ENCODE data around the gene SBK2.

Gene SBK2

DNA sequence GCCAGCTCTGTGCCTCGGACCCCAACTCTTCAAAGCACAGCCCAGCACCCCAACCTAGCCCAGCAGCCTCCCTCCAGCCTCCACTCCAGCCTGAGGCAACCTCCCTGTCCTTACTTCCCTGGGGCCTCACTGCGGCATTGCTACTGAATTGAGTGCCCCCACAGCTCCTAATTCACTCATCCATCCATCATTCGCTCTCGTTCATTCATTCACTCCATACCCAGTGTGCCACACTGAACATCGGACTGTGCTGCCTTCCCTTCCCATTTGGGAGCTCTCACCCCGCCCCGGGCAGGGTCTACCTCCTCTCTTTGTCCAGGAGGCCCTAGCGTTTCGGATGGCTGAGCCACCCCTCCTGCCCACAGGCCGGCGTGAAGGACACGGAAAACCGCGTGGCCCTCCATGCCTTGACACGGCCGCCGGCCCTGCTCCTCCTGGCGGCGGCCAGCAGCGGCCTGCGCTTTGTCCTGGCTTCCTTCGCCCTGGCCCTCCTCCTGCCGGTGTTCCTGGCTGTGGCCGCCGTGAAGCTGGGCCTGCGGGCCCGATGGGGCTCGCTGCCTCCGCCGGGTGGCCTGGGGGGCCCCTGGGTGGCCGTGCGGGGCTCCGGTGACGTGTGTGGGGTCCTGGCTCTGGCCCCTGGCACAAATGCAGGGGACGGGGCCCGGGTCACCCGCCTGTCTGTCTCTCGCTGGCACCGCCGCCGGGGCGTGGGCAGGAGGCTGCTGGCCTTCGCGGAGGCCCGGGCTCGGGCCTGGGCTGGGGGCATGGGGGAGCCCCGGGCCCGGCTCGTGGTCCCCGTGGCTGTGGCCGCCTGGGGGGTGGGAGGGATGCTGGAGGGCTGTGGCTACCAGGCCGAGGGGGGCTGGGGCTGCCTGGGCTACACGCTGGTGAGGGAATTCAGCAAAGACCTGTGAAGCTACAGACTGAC is 50.6 kb downstream of the SBK2 start:
- Histone ChIP-seq H3K4me1 (ENCODE audit: control insufficient read depth, low read depth, low read length) (peaks cover 33% of the 10 kb centered on the region), H3K4me3 (ENCODE audit: low read length) (peak overlapping the region; percentile 77), H3K9me3 (ENCODE audit: control insufficient read depth, low read depth, low read length) (no peaks in the 10 kb centered on the region), H3K36me3 (ENCODE audit: control insufficient read depth, low read depth, low read length) (no peaks in the 10 kb centered on the region), H3K9ac (ENCODE audit: low read length) (no peak overlapping the region), H3K27me3 (ENCODE audit: control insufficient read depth, insufficient read depth, low read length) (no peaks in the 10 kb centered on the region), H3K27ac (ENCODE audit: low read length) (no peak overlapping the region)

DNA sequence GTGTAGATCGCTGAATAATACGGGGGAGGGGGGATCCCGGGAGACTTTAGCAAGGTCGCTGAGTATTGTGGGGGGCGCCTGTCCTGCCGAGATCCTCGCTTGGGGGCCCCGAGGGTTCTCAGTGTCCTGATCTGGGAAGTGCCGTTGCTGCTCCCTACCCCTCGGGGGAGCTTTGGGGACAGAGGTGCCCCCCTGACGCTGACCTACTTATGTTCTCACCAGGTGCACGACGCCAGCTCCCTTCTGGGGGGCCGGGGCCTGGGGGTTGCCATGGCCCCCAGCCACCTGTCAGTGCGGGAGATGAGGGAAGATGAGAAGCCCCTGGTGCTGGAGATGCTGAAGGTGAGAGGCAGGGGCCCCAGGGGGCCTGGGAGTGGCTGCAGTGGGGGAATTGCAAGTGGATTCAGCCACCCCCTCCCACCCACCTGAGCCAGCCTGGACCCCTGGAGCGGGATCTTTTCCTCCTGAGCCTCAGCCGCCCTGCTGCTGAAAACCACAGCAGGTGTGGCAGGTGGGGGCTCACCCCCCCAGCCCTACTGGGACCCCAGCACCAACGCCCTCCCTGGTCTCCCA is 51.4 kb downstream of the SBK2 start:
- Histone ChIP-seq H3K9ac (ENCODE audit: low read length) (peak overlapping the region; percentile 77), H3K4me1 (ENCODE audit: control insufficient read depth, low read depth, low read length) (peaks cover 33% of the 10 kb centered on the region), H3K4me3 (ENCODE audit: low read length) (peak overlapping the region; percentile 77), H3K36me3 (ENCODE audit: control insufficient read depth, low read depth, low read length) (no peaks in the 10 kb centered on the region), H3K9me3 (ENCODE audit: control insufficient read depth, low read depth, low read length) (no peaks in the 10 kb centered on the region), H3K27me3 (ENCODE audit: control insufficient read depth, insufficient read depth, low read length) (no peaks in the 10 kb centered on the region), H3K27ac (ENCODE audit: low read length) (peak overlapping the region; percentile 30)

DNA sequence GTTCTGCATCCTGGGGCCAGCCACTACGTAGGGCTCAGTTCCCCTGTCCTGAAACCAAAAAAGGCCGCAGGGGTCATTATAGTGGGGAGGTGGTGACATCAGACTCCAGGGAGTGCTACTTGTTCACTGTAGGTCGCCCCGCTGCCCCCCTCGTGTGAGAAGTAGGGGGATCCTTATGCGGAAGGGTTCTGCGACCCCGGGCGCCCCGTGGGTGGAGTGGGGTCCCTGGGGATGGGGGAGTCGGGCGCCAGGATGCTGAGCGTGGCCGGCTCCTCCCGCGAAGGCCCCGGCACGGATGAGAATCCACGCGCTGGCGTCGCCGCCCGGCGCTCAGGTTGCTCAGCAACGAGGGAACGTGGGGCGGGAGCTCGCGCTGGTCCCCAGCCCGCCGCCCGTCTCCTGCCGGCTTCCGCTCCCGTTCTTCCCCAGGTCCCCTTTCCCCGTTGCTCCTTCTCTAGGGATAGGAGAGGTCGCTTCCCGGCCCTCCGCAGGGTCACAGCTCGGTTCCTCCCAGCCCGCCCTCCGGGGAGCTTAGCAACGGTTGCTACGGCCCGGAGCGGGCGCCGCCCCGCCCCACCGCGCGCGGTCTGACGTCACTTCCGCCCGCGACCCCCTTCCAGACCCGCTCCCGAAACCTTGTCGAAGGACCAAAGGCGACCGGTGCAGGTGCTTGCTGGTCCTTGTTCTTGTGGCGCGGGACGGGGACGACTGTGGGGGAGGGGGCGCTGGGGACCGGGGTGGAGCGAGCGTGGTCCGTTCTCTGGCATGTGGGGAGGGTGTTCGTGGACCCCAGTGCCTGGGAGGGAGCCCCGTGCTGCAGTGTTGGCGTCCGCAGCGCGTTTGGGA is 52.1 kb downstream of the SBK2 start, which contains the start of gene NAT14:
Gene NAT14, plus strand, starts transcription at position 596 of the 846 bp plus-strand sequence. CDS start 521 bp downstream, outside the sequence.
- Histone ChIP-seq H3K9me3 (ENCODE audit: control insufficient read depth, low read depth, low read length) (no peaks in the 10 kb centered on the region), H3K9ac (ENCODE audit: low read length) (peak within 1 kb of the TSS; percentile 77), H3K27me3 (ENCODE audit: control insufficient read depth, insufficient read depth, low read length) (no peaks in the 10 kb centered on the region), H3K4me3 (ENCODE audit: low read length) (peak within 1 kb of the TSS; percentile 77), H3K4me1 (ENCODE audit: control insufficient read depth, low read depth, low read length) (peaks cover 33% of the 10 kb centered on the region), H3K36me3 (ENCODE audit: control insufficient read depth, low read depth, low read length) (no peaks in the 10 kb centered on the region), H3K27ac (ENCODE audit: low read length) (peak within 1 kb of the TSS; percentile 30)

DNA sequence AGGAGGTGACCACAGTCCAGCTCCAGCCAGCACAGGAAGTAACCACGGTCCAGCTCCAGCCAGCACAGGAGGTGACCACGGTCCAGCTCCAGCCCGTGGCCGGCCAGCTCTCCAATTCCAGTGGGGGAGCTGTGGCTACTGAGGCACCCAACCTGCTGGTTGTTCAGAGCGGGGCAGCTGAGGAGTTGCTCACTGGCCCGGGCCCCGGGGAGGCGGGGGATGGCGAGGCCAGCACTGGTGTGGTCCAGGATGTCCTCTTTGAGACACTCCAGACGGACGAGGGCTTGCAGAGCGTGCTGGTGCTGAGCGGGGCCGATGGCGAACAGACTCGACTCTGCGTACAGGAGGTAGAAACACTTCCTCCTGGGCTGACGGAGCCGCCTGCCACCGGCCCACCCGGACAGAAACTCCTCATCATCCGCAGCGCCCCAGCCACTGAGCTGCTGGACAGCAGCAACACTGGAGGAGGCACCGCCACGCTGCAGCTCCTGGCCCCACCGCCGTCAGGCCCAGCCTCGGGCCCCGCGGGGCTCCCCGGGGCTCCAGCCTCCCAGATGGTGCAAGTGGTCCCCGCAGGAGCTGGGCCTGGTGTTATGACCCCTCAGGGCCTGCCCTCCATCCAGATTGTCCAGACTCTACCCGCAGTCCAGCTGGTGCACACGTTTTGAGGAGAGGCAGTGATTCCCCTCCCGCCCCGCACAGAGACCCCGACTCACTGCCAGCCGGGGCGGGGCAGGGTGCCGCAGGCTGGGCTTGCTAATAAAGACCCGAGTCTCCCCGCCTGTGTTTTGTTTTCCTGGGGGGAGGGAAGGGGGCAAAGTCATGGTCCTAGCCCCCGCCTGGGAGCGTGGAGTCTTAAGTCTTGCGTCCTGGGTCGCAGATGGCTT is 53.0 kb downstream of the SBK2 start:
- Histone ChIP-seq H3K4me3 (ENCODE audit: low read length) (peak overlapping the region; percentile 77), H3K9me3 (ENCODE audit: control insufficient read depth, low read depth, low read length) (no peaks in the 10 kb centered on the region), H3K9ac (ENCODE audit: low read length) (no peak overlapping the region), H3K27me3 (ENCODE audit: control insufficient read depth, insufficient read depth, low read length) (no peaks in the 10 kb centered on the region), H3K36me3 (ENCODE audit: control insufficient read depth, low read depth, low read length) (no peaks in the 10 kb centered on the region), H3K27ac (ENCODE audit: low read length) (no peak overlapping the region), H3K4me1 (ENCODE audit: control insufficient read depth, low read depth, low read length) (peaks cover 26% of the 10 kb centered on the region)

DNA sequence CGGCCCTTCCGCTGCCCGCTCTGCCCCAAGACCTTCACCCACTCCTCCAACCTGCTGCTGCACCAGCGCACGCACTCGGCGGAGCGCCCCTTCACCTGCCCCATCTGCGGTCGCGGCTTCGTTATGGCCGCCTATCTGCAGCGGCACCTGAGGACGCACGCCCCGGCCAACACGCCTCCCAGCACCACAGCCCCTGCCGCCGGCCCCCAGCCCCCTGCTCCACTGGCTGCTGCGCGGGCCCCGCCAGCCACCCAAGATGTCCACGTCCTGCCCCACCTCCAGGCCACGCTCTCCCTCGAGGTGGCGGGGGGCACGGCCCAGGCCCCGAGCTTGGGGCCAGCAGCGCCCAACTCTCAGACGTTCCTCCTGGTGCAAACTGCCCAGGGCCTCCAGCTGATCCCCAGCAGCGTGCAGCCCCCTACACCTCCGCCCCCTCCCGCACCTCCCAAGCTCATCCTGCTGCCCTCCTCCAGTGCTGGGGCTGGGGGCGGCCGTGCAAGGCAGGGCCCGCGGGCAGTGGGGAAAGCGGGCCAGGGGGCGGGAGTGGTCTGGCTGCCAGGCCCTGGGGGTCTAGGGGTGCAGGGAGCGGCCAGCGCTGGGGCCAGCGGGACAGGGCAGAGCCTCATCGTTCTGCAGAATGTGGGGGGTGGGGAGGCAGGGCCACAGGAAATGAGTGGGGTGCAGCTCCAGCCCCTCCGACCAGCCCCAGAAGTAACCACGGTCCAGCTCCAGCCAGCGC is 53.8 kb downstream of the SBK2 start:
- Histone ChIP-seq H3K4me3 (ENCODE audit: low read length) (no peak overlapping the region), H3K36me3 (ENCODE audit: control insufficient read depth, low read depth, low read length) (no peaks in the 10 kb centered on the region), H3K9me3 (ENCODE audit: control insufficient read depth, low read depth, low read length) (no peaks in the 10 kb centered on the region), H3K4me1 (ENCODE audit: control insufficient read depth, low read depth, low read length) (peaks cover 21% of the 10 kb centered on the region), H3K27me3 (ENCODE audit: control insufficient read depth, insufficient read depth, low read length) (no peaks in the 10 kb centered on the region), H3K27ac (ENCODE audit: low read length) (no peak overlapping the region), H3K9ac (ENCODE audit: low read length) (no peak overlapping the region)

DNA sequence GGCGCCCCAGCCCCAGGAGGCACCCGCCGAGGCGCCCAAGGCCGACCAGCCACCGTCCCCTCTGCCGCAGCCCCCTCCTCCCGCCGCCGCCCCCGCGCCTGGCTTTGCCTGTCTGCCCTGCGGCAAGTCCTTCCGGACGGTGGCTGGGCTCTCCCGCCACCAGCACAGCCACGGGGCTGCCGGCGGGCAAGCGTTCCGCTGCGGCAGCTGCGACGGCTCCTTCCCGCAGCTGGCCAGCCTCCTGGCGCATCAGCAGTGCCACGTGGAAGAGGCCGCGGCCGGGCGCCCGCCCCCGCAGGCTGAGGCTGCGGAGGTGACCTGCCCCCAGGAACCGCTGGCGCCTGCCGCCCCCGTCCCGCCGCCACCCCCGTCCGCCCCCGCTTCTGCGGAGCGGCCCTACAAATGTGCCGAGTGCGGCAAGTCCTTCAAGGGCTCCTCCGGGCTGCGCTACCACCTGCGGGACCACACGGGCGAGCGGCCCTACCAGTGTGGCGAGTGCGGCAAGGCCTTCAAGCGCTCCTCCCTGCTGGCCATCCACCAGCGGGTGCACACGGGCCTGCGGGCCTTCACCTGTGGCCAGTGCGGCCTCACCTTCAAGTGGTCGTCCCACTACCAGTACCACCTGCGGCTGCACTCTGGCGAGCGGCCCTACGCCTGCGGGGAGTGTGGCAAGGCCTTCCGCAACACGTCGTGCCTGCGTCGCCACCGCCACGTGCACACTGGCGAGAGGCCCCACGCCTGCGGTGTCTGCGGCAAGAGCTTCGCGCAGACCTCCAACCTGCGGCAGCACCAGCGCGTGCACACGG is 54.6 kb downstream of the SBK2 start:
- Histone ChIP-seq H3K4me3 (ENCODE audit: low read length) (no peak overlapping the region), H3K9ac (ENCODE audit: low read length) (no peak overlapping the region), H3K36me3 (ENCODE audit: control insufficient read depth, low read depth, low read length) (no peaks in the 10 kb centered on the region), H3K9me3 (ENCODE audit: control insufficient read depth, low read depth, low read length) (no peaks in the 10 kb centered on the region), H3K27ac (ENCODE audit: low read length) (no peak overlapping the region), H3K4me1 (ENCODE audit: control insufficient read depth, low read depth, low read length) (peaks cover 14% of the 10 kb centered on the region), H3K27me3 (ENCODE audit: control insufficient read depth, insufficient read depth, low read length) (no peaks in the 10 kb centered on the region)

DNA sequence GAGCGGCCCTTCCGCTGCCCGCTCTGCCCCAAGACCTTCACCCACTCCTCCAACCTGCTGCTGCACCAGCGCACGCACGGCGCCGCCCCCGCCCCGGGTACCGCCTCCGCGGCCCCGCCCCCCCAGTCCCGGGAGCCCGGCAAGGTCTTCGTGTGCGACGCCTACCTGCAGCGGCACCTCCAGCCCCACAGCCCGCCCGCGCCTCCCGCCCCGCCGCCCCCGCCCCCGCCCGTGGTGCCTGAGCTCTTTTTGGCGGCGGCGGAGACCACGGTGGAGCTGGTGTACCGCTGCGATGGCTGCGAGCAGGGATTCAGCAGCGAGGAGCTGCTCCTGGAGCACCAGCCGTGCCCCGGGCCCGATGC is 55.2 kb downstream of the SBK2 start:
- Histone ChIP-seq H3K27ac (ENCODE audit: low read length) (no peak overlapping the region), H3K9me3 (ENCODE audit: control insufficient read depth, low read depth, low read length) (no peaks in the 10 kb centered on the region), H3K9ac (ENCODE audit: low read length) (no peak overlapping the region), H3K27me3 (ENCODE audit: control insufficient read depth, insufficient read depth, low read length) (no peaks in the 10 kb centered on the region), H3K4me1 (ENCODE audit: control insufficient read depth, low read depth, low read length) (peaks cover 8% of the 10 kb centered on the region), H3K36me3 (ENCODE audit: control insufficient read depth, low read depth, low read length) (no peaks in the 10 kb centered on the region), H3K4me3 (ENCODE audit: low read length) (no peak overlapping the region)

DNA sequence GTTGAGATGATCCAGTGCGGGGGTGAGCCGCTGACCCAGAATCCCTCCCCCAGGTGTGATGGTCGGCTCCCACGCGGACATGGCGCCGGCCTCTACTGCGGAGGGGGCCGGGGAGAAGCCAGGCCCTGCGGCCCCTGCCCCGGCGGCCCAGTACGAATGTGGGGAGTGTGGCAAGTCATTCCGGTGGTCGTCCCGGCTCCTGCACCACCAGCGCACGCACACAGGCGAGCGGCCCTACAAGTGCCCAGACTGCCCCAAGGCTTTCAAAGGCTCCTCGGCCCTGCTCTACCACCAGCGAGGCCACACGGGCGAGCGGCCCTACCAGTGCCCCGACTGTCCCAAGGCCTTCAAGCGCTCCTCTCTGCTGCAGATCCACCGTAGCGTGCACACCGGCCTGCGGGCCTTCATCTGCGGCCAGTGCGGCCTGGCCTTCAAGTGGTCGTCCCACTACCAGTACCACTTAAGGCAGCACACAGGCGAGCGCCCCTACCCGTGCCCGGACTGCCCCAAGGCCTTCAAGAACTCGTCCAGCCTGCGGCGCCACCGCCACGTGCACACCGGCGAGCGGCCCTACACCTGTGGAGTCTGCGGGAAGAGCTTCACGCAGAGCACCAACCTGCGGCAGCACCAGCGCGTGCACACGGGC is 55.7 kb downstream of the SBK2 start:
- Histone ChIP-seq H3K4me3 (ENCODE audit: low read length) (no peak overlapping the region), H3K4me1 (ENCODE audit: control insufficient read depth, low read depth, low read length) (peaks cover 8% of the 10 kb centered on the region)

DNA sequence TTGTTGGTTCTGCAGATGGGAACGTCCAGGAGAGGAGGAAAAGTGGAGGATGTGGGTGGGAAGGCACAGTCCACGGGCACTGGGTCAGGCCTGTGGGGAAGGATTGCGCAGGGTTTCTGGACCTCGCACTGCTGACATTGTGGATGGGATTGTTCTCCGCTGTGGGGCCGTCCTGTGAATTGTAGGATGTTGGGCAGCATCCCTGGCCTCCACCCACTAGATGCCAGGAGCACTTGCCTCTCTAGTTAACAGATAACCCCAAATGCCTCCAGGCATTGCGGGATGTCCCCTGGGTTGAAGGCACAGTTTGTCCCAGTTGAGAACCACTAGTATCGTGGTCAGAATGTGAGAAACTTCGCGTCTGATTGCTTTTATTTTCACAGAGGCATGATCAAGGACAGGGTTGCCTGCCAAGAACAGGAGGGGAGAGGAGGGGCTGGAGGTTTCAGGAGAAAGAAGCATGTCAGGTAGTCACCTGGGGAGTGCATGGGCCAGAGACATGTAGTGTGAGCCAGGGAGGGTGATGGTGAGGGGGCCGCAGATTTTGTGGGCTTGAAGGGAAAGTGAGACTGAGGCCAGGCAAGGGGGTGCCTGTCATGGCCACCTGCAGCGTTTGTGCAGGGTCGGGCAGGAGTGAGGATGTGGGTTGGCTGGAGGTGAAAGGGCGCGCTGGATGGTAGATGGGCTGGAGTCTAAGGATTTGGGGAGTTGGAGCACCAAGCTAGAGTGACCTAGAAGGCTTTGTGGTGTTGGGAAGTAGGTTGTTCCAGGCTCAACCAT is 57.3 kb downstream of the SBK2 start:
- Histone ChIP-seq H3K36me3 (ENCODE audit: control insufficient read depth, low read depth, low read length) (no peaks in the 10 kb centered on the region), H3K27me3 (ENCODE audit: control insufficient read depth, insufficient read depth, low read length) (no peaks in the 10 kb centered on the region), H3K27ac (ENCODE audit: low read length) (no peak overlapping the region), H3K9ac (ENCODE audit: low read length) (no peak overlapping the region), H3K4me1 (ENCODE audit: control insufficient read depth, low read depth, low read length) (no peaks in the 10 kb centered on the region), H3K9me3 (ENCODE audit: control insufficient read depth, low read depth, low read length) (no peaks in the 10 kb centered on the region), H3K4me3 (ENCODE audit: low read length) (no peak overlapping the region)

More for the DNA sequence above, 55.7 kb downstream of the SBK2 start:
- Histone ChIP-seq H3K9ac (ENCODE audit: low read length) (no peak overlapping the region), H3K36me3 (ENCODE audit: control insufficient read depth, low read depth, low read length) (no peaks in the 10 kb centered on the region), H3K27ac (ENCODE audit: low read length) (no peak overlapping the region), H3K27me3 (ENCODE audit: control insufficient read depth, insufficient read depth, low read length) (no peaks in the 10 kb centered on the region), H3K9me3 (ENCODE audit: control insufficient read depth, low read depth, low read length) (no peaks in the 10 kb centered on the region)
